ENCODE results near the gene BICC1.

Gene BICC1

DNA sequence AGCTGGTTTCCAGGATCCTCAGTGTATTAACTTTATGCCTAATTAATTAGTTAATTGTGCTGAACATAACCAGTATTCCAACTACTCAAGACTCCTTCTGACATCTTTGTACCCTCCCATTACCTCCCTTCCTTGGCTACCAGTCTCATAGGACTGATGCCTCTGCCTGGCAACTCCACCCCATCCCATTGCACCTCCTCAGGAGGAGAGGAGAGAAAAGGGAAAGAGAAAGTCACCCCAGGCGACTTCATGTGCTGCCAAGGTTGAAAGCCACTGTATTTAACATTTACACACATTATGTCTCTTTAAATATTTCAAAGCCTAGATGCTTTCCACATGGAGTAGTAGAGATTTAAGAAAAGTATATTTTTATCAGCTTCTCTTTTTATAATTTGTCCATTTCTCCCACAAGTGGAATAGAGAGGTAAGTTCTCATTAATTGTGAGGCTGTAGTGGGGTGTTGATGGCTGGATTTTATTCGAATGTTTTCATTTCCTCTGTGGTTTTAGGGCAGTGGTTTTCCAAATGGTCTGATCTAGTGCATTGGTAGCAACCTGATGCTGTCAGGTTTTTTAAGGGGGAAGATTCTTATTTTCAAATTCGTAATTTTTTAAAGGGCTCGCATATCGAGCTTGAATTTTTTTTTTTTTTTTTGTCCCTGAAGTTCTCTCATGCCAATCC is 148.0 kb downstream of the BICC1 start:
- DNase-seq, result no peak

- DNase-seq, result no peak
These were observed 148.7 kb downstream of the BICC1 start for GRCh38 chr10:58661336-58661735.

GRCh38 chr10:58661902-58662301 is 149.2 kb downstream of the BICC1 start:
- no peak for DNase-seq

DNA sequence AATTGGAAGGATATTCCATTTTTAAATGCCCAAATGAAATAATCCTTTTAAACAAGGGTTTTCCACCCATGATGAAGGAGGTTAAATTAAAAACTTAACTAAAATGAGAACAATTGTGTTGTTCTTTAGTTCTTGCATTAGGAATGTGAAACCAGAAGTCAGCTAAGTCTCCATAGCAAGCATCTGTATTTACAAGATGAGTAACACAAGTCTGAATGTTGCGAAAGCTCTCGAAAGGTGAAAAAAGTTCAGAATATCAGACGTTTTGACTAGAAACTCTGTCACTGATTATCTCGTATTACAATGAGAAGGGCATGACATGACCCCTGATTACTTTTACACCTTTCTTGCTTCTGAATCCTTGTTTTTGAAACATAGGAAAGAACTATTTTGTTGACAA is 149.6 kb downstream of the BICC1 start:
- no peak for DNase-seq

GRCh38 chr10:58665361-58665760 is 152.7 kb downstream of the BICC1 start:
- DNase-seq, result no peak

- peak in 1 of 2 donors; percentile 46 for DNase-seq
These were observed 153.4 kb downstream of the BICC1 start for GRCh38 chr10:58666024-58666423.

- no peak for DNase-seq
These were observed 155.1 kb downstream of the BICC1 start for GRCh38 chr10:58667658-58668310.

DNA sequence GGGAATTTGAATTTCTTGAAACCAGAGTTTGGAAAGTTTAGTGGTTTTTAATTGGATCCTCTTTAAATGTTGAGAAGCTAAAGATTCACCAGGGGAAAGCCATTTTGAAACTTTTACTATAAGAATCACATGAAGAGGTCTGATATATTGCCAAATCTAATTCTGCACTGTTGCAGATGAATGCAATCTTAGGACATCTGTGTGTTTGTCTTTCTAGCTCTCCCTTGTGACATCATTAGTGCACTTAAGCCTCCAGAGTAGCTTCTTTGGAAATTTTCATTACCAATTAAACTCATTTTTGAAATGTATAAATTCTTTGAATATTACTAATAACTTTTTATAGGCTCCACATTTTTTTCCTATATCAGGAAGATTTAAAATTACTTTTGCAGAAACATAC is 160.2 kb downstream of the BICC1 start:
- no peak for DNase-seq

DNA sequence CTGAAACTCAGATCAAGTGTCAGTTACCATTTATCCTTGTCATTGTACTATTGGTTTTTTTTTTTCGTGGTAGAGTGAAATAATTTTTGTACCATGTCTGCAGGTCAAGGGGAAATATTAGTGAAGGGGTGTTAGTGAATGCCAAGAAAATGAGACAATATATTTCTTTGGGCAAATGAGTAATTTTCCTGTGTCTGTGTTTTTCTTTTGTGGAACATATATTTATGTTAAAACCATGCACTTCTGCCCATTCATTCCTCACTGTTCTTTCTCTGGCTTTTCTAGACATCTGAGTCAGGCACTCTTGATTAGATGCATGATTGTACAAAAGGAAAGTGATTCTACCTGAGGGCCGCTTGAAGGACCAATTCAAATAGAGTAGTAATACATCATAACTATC is 161.6 kb downstream of the BICC1 start:
- DNase-seq, result no peak

- no peak for DNase-seq
These were observed 162.6 kb downstream of the BICC1 start for GRCh38 chr10:58675321-58675720.

DNA sequence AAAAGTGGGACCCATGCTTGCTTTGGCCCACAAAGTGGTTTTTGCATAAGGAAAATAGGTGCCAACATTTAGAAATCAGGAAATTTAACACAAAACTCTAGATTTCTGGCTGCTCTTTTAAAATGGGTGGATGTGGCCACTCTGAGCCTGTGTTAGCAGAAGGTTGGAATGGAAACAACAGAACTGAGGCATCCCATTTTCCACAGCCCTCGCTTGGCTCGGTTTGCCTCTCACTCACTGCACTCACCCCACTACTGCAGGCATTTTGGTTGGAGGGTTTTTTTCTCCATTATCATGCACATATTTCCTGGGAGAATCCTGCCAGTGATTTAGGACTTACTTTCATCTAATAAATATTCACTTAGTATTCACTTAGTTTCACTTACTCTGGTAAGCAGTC is 178.9 kb downstream of the BICC1 start:
- no peak for DNase-seq

GRCh38 chr10:58693919-58694318 is 181.2 kb downstream of the BICC1 start:
- DNase-seq, result no peak

GRCh38 chr10:58695022-58695421 is 182.3 kb downstream of the BICC1 start:
- no peak for DNase-seq

GRCh38 chr10:58696736-58697135 is 184.1 kb downstream of the BICC1 start:
- no peak for DNase-seq

DNA sequence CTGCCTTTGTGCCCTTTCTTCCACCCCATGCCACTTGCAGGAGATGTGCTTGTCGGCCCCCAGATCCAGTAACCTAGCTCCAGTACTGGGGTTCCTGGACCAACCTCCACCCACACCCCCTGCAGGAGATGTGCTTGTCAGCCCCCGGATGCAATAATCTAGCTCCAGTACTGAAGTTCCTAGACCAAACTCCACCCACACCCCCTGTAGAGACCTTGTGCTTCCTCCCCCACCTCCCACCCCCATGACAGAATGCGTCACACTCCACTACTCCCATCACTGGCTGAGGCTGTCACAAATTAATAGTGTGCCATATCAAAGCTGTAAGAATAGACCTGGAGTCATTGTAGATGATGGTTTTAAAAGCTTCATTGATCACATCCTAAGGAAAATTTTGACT is 185.0 kb downstream of the BICC1 start:
- no peak for DNase-seq

DNA sequence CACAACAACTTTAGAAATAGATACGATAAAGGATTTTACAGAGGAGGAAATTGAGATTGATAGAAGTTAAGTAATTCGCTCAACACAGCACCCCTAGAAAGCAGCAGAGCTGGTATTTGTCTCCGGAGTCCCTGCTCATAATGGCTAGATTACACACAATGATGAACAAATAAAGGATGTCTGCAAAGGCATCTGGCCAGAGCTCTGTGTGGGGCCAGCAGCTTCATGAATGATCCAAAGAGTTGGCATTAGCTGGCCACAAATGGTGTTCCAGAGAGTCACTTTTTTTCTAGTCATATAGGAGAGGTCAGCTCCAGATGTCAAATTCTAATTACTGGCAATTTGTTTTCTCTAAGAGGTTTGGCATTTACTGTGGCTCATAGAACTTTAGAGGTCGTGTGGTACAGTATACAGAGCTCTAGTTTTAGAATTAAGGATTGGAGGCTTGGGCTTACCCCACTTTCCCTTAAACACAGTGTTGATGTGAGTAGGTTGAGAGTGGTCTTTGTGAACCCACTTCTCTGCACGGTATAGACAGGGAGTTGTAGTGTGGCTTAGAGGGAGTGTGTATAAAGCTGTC is 186.2 kb downstream of the BICC1 start:
- DNase-seq, result no peak

DNA sequence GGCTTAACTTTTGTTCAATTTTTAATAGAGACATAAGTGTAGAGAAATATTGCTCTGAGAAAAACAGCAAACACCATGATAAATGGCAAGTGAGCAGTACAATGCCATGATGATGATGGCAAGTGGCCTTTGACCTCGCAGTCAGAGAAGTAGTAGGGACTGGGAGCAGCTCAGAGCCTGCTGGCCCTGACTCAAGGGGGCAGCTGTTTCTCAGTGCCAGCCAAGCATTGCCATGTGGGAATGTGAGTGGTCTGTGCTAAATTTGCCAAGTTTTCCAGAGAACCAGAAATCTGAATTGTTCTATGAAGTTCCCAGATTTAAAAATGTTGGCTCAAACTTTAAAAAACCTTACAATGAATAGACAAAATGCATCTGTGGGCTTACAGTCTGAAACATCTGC is 187.9 kb downstream of the BICC1 start:
- no peak for DNase-seq

- DNase-seq, result no peak
These were observed 188.9 kb downstream of the BICC1 start for GRCh38 chr10:58701405-58702135.

- no peak for DNase-seq
These were observed 191.6 kb downstream of the BICC1 start for GRCh38 chr10:58704226-58704625.

DNA sequence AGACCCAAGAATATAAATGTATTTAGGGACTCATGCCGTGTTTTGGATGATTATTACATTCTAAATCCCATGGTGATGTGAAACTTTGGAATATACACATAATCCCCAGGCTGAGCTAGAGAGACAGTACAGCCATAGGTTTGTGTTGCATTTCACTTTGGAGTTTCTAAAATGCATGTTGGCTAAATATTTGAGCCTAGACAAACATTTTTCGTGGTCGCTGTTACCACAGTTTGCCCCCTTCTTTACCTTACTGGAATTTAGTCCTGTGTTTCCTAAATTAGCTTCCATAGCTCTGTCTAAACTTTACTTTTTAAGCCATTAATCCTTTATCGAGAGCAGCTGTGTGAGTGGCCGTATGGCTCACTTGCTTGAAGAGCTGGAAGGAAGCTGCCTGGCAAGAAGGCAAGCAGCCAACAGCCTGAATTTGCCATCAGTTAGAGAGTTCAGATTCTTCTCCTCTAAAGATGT is 192.0 kb downstream of the BICC1 start:
- no peak for DNase-seq

- DNase-seq, result no peak
These were observed 194.2 kb downstream of the BICC1 start for GRCh38 chr10:58706836-58707235.

- no peak for DNase-seq
These were observed 199.5 kb downstream of the BICC1 start for GRCh38 chr10:58712141-58712540.

DNA sequence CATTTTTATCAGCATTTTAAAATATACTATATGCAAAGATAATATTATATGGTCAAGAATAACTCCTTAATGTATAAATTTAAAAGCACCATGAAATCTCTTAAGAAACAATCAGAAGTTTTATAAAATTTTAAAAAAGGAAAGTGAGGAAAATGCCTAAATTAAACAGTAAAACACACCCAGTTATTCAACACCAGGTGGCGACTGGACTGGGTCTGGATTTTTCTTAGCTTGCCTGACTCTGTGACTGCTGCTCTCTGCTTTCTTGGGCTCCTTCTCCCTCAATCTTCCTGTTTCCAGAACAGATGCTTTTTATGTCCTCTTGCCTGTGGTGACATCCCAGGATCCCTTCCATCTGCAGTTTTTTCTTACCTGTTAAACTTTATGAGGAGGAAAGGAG is 200.3 kb downstream of the BICC1 start:
- DNase-seq, result no peak

DNA sequence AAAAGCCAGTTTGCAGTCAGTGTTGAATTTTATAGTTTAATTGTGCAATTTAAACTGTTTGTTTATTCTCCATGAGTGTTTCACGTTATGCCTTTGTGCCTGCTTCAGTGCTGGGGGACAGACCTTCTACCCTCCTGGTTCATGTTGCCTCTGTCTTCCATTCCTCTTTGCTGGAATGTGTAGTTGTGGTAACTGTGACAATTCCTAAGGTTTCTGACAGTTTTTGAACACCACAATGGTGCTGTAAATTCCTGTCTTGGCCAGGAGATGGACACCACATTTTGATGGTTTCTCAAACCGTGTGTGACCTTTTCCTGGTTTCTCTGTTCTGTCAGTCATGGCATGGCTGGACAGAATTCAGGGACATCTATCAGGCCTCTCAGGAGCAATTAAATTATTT is 201.7 kb downstream of the BICC1 start:
- no peak for DNase-seq
